GM19467 (cell line): ENCODE results near the gene UGT2A2.

Experiments
- ATAC-seq: cut with Tn5 transposase; IDR thresholded peaks from one replicate; pipeline ENCODE4 v1.9.1; 2021; ENCODE audit warnings: mild to moderate bottlenecking, moderate library complexity; ENCODE audit not compliant: unreplicated experiment

The UGT2A2 gene

GRCh38 chr4:69577245-69577644 lies 62.2 kb downstream of the UGT2A2 start:
- ATAC-seq, result no peak

- ATAC-seq, result no peak
These were observed 63.1 kb downstream of the UGT2A2 start for GRCh38 chr4:69576251-69576877.

- no peak for ATAC-seq
These were observed 70.7 kb downstream of the UGT2A2 start for GRCh38 chr4:69568787-69569186.

DNA sequence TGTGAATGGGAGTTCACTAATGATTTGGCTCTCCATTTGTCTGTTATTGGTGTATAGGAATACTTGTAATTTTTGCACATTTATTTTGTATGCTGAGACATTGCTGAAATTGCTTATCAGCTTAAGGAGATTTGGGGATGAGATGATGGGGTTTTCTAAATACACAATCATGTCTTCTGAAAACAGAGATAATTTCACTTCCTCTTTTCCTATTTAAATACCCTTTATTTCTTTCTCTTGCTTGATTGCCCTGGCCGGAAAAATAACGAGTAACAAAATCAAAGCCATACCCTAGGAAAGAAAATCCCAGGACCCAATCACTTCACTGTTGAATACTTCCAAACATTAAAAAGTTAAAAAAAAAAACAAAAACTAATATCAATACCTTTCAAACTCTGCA lies 76.0 kb downstream of the UGT2A2 start:
- no peak for ATAC-seq

- no peak for ATAC-seq
These were observed 89.8 kb downstream of the UGT2A2 start for GRCh38 chr4:69549651-69550050.

- no peak for ATAC-seq
These were observed 93.2 kb downstream of the UGT2A2 start for GRCh38 chr4:69546134-69546765.
